ENCODE measurements around the gene ZBTB47.

ZBTB47 gene

GRCh38 chr3:42685891-42686820 is 32.7 kb downstream of the ZBTB47 start:
- no peak for TF ChIP-seq CTCF (IDR thresholded peaks at IDR 0.05; ENCODE audit: insufficient read depth, missing control alignments)
- DNase-seq (ENCODE audit: insufficient read length, low spot score) (no peak), FAIRE-seq (no peak)

GRCh38 chr3:42686832-42687650 is 33.5 kb downstream of the ZBTB47 start:
- no peak for FAIRE-seq

GRCh38 chr3:42688016-42688415 is 34.5 kb downstream of the ZBTB47 start:
- no peak for DNase-seq (ENCODE audit: insufficient read length, low spot score)
- FAIRE-seq, result no peak
- no peak for TF ChIP-seq CTCF (IDR thresholded peaks at IDR 0.05; ENCODE audit: insufficient read depth, missing control alignments)

More at GRCh38 chr3:42686832-42687650, 33.5 kb downstream of the ZBTB47 start:
- no peak for DNase-seq (ENCODE audit: insufficient read length, low spot score)
- no peak for TF ChIP-seq CTCF (IDR thresholded peaks at IDR 0.05; ENCODE audit: insufficient read depth, missing control alignments)

GRCh38 chr3:42688487-42689420 is 35.3 kb downstream of the ZBTB47 start:
- TF ChIP-seq CTCF (IDR thresholded peaks at IDR 0.05; ENCODE audit: insufficient read depth, missing control alignments), result no peak
- DNase-seq (ENCODE audit: insufficient read length, low spot score), result no peak
- no peak for FAIRE-seq

GRCh38 chr3:42689421-42690014 is 36.0 kb downstream of the ZBTB47 start:
- TF ChIP-seq CTCF (IDR thresholded peaks at IDR 0.05; ENCODE audit: insufficient read depth, missing control alignments), result no peak
- no peak for FAIRE-seq
- no peak for DNase-seq (ENCODE audit: insufficient read length, low spot score)

- TF ChIP-seq CTCF (IDR thresholded peaks at IDR 0.05; ENCODE audit: insufficient read depth, missing control alignments), result no peak
- DNase-seq (ENCODE audit: insufficient read length, low spot score), result no peak
- no peak for FAIRE-seq
Measured at GRCh38 chr3:42690191-42690590, 36.7 kb downstream of the ZBTB47 start.
